ENCODE results near the gene PRDM16.

PRDM16 gene

DNA sequence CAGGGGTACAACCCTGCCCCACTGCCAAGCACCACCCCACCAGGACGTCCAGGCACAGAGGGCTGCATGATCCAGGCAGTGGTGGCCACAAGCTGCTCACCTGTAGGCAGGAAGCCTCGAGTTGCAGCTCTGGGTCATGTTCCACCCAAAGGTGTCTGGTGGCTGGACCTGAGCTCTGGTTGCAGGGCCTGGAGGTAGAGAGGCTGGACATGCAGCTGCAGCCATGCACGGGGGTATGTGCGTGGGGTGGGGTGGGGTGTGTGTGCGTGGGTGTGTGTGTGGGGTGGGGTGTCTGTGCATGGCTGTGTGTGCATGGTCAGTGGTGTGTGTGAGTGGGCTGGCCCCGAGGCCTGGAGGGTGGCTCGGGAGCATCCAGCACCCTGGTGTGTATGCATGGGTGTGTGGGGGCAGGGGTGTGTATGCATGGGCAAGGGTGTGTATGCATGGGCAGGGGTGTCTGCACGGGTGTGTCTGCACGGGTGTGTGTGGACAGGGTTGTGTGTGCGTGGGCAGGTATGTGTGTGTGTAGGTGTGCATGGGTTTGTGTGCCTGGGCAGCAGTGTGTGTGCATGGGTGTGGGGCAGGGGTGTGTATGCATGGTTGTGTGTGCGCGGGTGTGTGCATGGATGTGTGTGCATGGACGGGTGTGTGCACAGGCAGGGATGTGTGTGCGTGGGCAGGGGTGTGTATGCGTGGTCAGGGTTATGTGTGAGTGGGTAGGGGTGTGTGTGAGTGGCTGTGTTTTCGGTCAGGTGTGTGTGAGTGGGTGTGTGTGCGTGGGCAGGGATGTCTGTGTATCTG lies 401.0 kb downstream of the PRDM16 start:
- peaks cover 21% of the 10 kb centered on the region for H3K36me3 ChIP-seq
- TF ChIP-seq, protein P1, sequence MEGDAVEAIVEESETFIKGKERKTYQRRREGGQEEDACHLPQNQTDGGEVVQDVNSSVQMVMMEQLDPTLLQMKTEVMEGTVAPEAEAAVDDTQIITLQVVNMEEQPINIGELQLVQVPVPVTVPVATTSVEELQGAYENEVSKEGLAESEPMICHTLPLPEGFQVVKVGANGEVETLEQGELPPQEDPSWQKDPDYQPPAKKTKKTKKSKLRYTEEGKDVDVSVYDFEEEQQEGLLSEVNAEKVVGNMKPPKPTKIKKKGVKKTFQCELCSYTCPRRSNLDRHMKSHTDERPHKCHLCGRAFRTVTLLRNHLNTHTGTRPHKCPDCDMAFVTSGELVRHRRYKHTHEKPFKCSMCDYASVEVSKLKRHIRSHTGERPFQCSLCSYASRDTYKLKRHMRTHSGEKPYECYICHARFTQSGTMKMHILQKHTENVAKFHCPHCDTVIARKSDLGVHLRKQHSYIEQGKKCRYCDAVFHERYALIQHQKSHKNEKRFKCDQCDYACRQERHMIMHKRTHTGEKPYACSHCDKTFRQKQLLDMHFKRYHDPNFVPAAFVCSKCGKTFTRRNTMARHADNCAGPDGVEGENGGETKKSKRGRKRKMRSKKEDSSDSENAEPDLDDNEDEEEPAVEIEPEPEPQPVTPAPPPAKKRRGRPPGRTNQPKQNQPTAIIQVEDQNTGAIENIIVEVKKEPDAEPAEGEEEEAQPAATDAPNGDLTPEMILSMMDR (IDR thresholded peaks at IDR 0.05; ENCODE audit: low read depth, low read length): no peak
- H3K27me3 ChIP-seq (ENCODE audit: insufficient read depth, low read depth, severe bottlenecking): no peaks in the 10 kb centered on the region
- no peaks in the 10 kb centered on the region for H3K9me3 ChIP-seq (ENCODE audit: severe bottlenecking)
- DNase-seq: no peak
- H3K27ac ChIP-seq: peak overlapping the region; percentile 92
- no peak overlapping the region for H3K4me3 ChIP-seq (ENCODE audit: low read depth, low read length)

DNA sequence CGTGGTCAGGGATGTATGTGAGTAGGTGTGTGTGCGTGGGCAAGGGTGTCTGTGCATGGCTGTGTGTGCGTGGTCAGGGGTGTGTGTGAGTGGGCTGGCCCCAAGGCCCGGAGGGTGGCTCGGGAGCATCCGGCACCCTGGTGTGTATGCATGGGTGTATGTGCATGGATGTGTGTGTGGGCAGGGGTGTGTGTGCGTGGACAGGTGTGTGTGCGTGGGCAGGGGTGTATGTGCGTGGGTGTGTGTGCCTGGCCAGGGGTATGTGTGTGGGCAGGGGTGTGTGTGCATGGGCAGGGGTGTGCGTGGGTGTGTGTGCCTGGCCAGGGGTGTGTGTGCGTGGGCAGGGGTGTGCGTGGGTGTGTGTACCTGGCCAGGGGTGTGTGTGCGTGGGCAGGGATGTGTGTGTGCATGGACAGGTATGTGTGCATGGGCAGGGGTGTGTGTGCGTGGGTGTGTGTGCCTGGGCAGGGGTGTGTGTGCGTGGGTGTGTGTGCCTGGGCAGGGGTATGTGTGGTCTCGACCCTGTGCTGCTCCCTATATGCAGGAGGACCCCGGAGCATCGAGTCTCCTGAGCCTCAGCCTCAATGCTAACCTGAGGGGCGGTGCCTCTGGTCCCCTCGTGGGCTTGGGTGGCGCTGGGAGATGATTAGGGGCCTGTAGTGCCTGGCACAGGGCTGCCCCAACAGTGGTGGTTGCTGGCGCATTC lies 401.8 kb downstream of the PRDM16 start:
- DNase-seq: no peak
- peak overlapping the region; percentile 92 for H3K27ac ChIP-seq
- H3K27me3 ChIP-seq (ENCODE audit: insufficient read depth, low read depth, severe bottlenecking): no peaks in the 10 kb centered on the region

DNA sequence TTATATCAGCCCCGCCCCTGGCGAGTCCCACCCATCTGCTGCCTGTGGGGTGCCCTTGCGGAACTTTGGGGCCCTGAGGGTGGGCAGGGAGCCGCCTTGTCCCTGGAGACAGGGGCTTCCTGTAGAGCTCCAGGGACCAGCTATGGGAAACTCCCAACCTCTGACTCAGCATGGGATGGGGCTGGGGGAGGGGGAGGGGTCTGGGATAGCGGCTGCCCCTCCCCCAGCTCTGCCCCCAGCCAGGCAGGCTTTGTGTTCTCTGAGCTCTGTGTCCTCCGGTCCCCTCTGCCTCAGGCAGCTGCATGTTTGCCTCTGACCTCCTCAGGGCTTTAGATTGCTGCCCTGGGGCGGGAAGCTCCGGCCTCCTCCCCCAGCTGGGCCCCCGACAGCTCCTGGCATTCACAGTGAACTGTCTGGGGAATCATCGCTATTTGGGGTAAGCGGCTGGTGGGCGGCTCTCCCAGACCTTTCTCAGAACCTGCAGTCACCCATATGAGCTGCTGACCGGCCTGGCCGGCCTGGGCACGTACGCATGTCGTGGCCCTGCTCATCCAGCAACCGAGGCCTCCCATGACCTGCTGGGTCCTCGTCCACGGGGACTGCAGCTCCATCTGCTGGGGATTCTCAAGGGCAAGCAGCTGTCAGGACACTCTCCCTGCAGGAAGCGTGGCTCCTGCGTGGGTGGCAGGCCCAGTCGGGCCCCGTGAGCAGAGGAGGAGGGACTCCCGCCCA lies 402.5 kb downstream of the PRDM16 start:
- Histone ChIP-seq H3K36me3 (peaks cover 30% of the 10 kb centered on the region), H3K4me3 (ENCODE audit: low read depth, low read length) (peak overlapping the region; percentile 20), H3K27ac (peak overlapping the region; percentile 92), H3K9me3 (ENCODE audit: severe bottlenecking) (no peaks in the 10 kb centered on the region), H3K27me3 (ENCODE audit: insufficient read depth, low read depth, severe bottlenecking) (no peaks in the 10 kb centered on the region)
- TF ChIP-seq, protein P1 (IDR thresholded peaks at IDR 0.05; ENCODE audit: low read depth, low read length): peak; percentile 86
- DNase-seq: peak; percentile 92

More for the DNA sequence above, 401.8 kb downstream of the PRDM16 start:
- no peak overlapping the region for H3K4me3 ChIP-seq (ENCODE audit: low read depth, low read length)
- H3K36me3 ChIP-seq: peaks cover 23% of the 10 kb centered on the region
- H3K9me3 ChIP-seq (ENCODE audit: severe bottlenecking): no peaks in the 10 kb centered on the region
- TF ChIP-seq, protein P1 (IDR thresholded peaks at IDR 0.05; ENCODE audit: low read depth, low read length): no peak

DNA sequence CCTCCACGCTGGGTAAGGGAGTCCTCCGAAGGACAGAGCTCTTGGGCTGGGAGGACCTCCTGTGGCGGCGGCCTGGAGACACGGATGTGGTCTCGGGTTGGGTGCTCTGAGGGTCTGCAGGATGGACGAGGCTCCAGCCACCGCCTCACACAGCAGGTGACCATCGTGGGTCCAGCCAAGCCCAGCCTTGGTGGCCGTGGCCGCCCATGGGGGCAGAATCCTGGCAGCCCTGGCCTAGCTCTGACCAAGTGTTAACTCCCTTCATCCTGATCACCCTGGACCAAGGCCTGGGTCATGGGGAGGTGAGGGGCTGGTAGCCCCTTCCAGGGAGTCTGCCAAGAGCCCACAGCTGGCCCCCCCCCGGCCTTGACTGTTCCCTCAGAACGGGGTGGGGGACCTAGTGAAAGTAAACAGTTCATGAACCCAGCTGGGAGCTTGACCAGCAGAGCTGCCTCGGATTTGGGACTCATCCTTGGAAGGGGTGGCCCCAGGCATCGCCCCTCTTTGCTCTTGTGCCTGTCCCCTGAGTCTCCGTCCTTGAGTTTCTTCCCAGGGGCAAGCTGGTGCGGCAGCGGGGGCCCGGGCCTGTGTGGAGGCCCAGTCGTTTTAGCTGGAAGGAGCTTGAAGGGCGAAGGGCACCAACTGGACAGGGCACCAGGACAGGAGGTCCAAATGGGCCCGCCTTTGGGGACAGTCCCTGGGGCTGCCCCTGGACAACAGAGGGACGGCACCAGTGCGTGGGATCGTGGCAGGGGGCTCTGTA lies 403.3 kb downstream of the PRDM16 start:
- DNase-seq: no peak
- Histone ChIP-seq H3K9me3 (ENCODE audit: severe bottlenecking) (no peaks in the 10 kb centered on the region), H3K27ac (peak overlapping the region; percentile 92), H3K27me3 (ENCODE audit: insufficient read depth, low read depth, severe bottlenecking) (no peaks in the 10 kb centered on the region), H3K36me3 (peaks cover 30% of the 10 kb centered on the region), H3K4me3 (ENCODE audit: low read depth, low read length) (peak overlapping the region; percentile 20; the same call in 1 of the 2 replicates)
- TF ChIP-seq, protein P1 (IDR thresholded peaks at IDR 0.05; ENCODE audit: low read depth, low read length): no peak

DNA sequence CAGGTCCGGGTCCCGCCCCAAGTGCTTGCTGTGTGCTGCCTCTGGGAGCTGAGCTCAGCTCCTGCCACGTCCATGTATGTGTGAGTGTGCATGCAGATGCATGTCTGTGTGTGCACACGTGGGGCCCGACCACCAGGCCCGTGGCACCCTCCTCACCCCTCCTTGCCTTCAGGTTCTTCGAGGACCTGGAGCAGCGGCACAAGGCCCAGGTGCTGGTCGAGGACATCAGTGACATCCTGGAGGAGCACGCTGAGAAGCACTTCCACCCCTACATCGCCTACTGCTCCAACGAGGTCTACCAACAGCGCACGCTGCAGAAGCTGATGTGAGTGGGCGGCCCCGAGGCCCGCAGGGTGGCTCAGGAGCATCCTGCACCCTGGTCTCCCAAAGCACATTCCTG lies 403.9 kb downstream of the PRDM16 start:
- no peak overlapping the region for H3K27ac ChIP-seq
- no peaks in the 10 kb centered on the region for H3K27me3 ChIP-seq (ENCODE audit: insufficient read depth, low read depth, severe bottlenecking)
- H3K36me3 ChIP-seq: peaks cover 33% of the 10 kb centered on the region
- DNase-seq: no peak
- TF ChIP-seq, protein P1 (IDR thresholded peaks at IDR 0.05; ENCODE audit: low read depth, low read length): no peak
- H3K9me3 ChIP-seq (ENCODE audit: severe bottlenecking): no peaks in the 10 kb centered on the region
- no peak overlapping the region for H3K4me3 ChIP-seq (ENCODE audit: low read depth, low read length)

Data from WERI-Rb-1 (cell line).